ENCODE measurements around the gene SYK.

SYK gene

DNA sequence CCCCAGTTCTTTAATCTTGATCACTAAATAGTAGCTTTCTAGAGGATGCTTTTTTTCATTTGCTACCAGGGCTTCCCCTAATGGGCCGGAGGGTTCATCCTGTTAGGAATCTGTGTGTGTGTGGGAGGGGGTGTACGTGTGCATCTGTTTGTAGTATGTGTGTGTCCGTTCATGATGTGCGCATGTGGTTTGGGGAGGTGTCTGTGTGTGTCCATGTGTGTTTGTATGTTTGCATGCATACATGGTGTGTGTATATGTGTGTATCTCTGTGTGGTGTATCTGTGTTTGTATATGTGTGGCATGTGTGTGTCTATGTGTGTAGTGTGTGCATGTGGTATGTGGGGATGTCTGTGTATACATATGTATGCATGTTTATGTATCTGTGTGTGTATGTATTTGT, 106.2 kb downstream of the SYK start:
- no peaks in the 10 kb centered on the region for H3K27me3 ChIP-seq
- H3K36me3 ChIP-seq = peaks cover 9% of the 10 kb centered on the region
- H3K27ac ChIP-seq = no peak overlapping the region
- H3K4me3 ChIP-seq (ENCODE audit: low read depth in 1 of 2, low read length in 1 of 2) = no peak overlapping the region
- TF ChIP-seq, protein P1, sequence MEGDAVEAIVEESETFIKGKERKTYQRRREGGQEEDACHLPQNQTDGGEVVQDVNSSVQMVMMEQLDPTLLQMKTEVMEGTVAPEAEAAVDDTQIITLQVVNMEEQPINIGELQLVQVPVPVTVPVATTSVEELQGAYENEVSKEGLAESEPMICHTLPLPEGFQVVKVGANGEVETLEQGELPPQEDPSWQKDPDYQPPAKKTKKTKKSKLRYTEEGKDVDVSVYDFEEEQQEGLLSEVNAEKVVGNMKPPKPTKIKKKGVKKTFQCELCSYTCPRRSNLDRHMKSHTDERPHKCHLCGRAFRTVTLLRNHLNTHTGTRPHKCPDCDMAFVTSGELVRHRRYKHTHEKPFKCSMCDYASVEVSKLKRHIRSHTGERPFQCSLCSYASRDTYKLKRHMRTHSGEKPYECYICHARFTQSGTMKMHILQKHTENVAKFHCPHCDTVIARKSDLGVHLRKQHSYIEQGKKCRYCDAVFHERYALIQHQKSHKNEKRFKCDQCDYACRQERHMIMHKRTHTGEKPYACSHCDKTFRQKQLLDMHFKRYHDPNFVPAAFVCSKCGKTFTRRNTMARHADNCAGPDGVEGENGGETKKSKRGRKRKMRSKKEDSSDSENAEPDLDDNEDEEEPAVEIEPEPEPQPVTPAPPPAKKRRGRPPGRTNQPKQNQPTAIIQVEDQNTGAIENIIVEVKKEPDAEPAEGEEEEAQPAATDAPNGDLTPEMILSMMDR (IDR thresholded peaks at IDR 0.05) = no peak
- no peaks in the 10 kb centered on the region for H3K9me3 ChIP-seq
- no peaks in the 10 kb centered on the region for H3K4me1 ChIP-seq (ENCODE audit: control insufficient read depth in 1 of 2, insufficient read depth in 1 of 2, low read depth in 1 of 2, low read length in 1 of 2)

DNA sequence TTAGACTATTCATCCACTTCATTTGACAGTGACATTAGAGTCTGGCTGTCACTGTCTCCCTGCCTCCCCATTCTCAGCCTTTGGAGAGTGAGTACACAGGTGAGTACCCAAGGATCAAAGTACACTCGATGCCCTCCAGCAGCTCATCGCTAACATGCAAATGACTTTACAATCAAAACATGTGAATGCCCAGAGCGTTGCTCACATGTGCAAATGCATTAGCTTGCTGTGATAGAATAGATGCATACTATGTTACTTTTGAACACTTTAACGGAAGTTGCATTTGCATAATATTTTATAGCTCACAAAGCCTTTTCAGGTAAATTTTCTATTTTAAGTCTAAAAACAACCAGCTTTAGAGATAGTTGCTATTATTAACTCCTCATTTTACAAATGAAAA, 107.6 kb downstream of the SYK start:
- H3K4me3 ChIP-seq (ENCODE audit: low read depth in 1 of 2, low read length in 1 of 2) = no peak overlapping the region
- H3K36me3 ChIP-seq = no peaks in the 10 kb centered on the region
- H3K4me1 ChIP-seq (ENCODE audit: control insufficient read depth in 1 of 2, insufficient read depth in 1 of 2, low read depth in 1 of 2, low read length in 1 of 2) = no peaks in the 10 kb centered on the region
- H3K9me3 ChIP-seq = no peaks in the 10 kb centered on the region
- no peak overlapping the region for H3K27ac ChIP-seq
- TF ChIP-seq, protein P1 (IDR thresholded peaks at IDR 0.05) = no peak
- no peaks in the 10 kb centered on the region for H3K27me3 ChIP-seq

DNA sequence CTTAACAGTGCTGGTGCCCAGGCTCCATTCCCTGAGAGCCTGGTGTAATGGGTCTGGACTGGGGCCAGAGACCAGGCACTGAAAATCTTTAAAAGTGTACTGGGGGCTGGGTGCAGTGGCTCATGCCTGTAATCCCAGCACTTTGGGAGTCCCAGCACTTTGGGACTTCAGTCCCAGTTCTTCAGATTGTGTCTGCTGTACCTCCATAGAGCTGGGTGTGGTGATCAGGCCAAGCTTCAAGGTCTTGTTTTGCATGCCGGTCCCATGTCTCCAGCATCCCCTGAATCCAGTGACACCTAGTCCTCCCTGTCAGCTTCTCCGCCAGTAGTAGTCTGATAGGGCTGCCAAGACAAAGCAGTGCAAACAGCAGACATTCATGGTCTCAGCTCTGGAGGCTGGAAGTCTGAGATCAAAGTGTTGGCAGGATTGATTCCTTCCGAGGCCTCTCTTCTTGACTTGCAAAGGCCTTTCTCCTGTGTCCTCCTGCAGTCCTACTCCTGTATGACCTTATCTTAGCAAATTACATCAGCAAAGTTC, 108.2 kb downstream of the SYK start:
- H3K36me3 ChIP-seq = no peaks in the 10 kb centered on the region
- no peaks in the 10 kb centered on the region for H3K27me3 ChIP-seq
- no peak overlapping the region for H3K4me3 ChIP-seq (ENCODE audit: low read depth in 1 of 2, low read length in 1 of 2)
- TF ChIP-seq, protein P1 (IDR thresholded peaks at IDR 0.05) = no peak
- H3K9me3 ChIP-seq = no peaks in the 10 kb centered on the region
- no peak overlapping the region for H3K27ac ChIP-seq
- peaks cover 0 to 2% of the 10 kb centered on the region in 2 experiments for H3K4me1 ChIP-seq (ENCODE audit: control insufficient read depth in 1 of 2, insufficient read depth in 1 of 2, low read depth in 1 of 2, low read length in 1 of 2)

DNA sequence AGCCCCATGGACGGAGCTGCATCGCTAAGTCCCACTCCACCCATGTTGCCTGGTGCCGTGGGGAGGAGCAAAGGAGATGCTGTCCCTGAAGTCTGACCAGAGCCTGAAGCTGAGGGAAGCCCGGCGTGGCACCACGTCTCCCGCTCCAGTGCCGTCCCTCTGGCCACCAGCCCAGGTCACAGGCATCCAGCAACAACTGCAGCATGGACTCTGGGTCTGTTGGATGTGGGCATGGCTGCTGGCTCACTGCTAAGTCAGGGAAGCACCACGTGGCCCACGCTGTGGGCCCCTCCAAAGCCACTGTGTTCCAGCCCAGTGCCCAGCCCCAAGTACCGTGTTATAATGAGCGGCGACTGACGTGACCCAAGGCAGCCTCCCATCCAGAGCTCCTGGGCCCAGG, 112.6 kb downstream of the SYK start:
- Histone ChIP-seq H3K36me3 (no peaks in the 10 kb centered on the region), H3K4me1 (ENCODE audit: control insufficient read depth in 1 of 2, insufficient read depth in 1 of 2, low read depth in 1 of 2, low read length in 1 of 2) (peaks cover 0 to 3% of the 10 kb centered on the region in 2 experiments), H3K9me3 (no peaks in the 10 kb centered on the region), H3K4me3 (ENCODE audit: low read depth in 1 of 2, low read length in 1 of 2) (no peak overlapping the region), H3K27ac (no peak overlapping the region), H3K27me3 (no peaks in the 10 kb centered on the region)
- TF ChIP-seq, protein P1 (IDR thresholded peaks at IDR 0.05) = no peak

DNA sequence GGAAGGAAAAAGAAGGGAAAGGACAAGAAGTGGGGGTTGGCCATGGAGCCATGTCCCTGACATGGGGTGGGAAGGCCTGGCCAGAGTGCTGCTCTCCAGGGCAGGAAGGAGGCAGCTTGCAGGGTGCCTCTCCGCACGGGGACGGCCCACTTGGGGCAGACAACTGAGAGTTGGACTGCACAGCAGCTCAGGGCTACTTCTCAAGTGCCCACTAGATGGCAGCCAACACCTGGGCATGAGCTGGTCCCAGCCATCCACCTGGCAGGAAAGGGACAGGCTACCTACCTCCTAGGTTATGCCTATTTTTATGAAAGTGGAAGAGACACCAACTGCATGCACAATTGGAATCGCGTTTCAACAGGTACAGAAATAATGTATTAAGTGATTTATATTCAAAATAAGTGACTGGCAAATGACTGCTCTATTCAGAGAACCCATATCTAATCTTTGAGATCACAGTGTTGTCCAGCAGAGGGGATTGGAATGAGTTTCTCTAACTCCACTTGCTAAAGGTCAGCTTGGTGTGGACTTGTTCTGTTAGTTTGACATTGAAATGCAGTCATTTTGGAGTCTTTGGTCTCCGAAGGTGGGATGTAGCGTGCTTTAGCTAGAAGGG, 113.4 kb downstream of the SYK start:
- Histone ChIP-seq H3K4me1 (ENCODE audit: control insufficient read depth in 1 of 2, insufficient read depth in 1 of 2, low read depth in 1 of 2, low read length in 1 of 2) (peaks cover 0 to 3% of the 10 kb centered on the region in 2 experiments), H3K9me3 (no peaks in the 10 kb centered on the region), H3K27me3 (no peaks in the 10 kb centered on the region), H3K36me3 (no peaks in the 10 kb centered on the region), H3K27ac (no peak overlapping the region), H3K4me3 (ENCODE audit: low read depth in 1 of 2, low read length in 1 of 2) (no peak overlapping the region)
- TF ChIP-seq, protein P1 (IDR thresholded peaks at IDR 0.05) = peak; percentile 83
